Measurements from ENCODE around the gene BTF3. TPM values are rescaled to one million over a fixed set of nuclear protein-coding genes. Genes with fewer than 3 reads are reported as not detected.

The BTF3 gene
- total RNA-seq, 2 experiments from 2014 or later: 1,122 to 1,184 TPM

DNA sequence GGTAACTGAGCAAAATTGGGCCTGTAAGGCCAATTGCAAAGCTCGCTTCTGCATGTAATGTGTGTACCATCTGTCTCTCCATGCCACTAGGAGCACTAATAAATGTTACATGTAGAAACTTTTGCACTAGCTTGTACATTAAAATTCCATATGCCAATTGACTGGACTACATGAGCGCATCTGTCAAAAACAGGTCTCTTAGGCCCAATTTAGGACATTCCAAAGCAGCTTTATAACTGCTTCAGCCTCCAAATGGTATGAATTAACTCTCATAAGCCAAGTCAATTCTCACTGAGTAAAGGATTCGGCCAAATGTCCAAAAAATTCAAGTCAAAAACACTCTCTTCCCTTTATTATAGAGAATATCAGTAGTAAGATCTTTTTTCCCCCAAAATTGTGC lies 26.1 kb upstream of the BTF3 start:
- no peak for ATAC-seq
- Mint-ChIP-seq H3K4me1 (ENCODE audit: low read depth) (no peaks in the 10 kb centered on the region), H3K27ac (no peak overlapping the region), H3K4me3 (no peak overlapping the region), H3K27me3 (peaks cover 10% of the 10 kb centered on the region), H3K36me3 (ENCODE audit: low read depth) (no peaks in the 10 kb centered on the region), H3K9me3 (no peaks in the 10 kb centered on the region)
- POLR2A ChIA-PET: no interaction called here
- CTCF ChIA-PET: interaction anchor here (1.3 kb wide), 1 partner anchor 19 kb away, joined by 4 read pairs; no protein-coding TSS in a partner anchor
- DNase-seq: no peak
- intact Hi-C loops (cut with micrococcal nuclease): no loop called here
- TF ChIP-seq, protein P1, sequence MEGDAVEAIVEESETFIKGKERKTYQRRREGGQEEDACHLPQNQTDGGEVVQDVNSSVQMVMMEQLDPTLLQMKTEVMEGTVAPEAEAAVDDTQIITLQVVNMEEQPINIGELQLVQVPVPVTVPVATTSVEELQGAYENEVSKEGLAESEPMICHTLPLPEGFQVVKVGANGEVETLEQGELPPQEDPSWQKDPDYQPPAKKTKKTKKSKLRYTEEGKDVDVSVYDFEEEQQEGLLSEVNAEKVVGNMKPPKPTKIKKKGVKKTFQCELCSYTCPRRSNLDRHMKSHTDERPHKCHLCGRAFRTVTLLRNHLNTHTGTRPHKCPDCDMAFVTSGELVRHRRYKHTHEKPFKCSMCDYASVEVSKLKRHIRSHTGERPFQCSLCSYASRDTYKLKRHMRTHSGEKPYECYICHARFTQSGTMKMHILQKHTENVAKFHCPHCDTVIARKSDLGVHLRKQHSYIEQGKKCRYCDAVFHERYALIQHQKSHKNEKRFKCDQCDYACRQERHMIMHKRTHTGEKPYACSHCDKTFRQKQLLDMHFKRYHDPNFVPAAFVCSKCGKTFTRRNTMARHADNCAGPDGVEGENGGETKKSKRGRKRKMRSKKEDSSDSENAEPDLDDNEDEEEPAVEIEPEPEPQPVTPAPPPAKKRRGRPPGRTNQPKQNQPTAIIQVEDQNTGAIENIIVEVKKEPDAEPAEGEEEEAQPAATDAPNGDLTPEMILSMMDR (IDR thresholded peaks at IDR 0.05): no peak

DNA sequence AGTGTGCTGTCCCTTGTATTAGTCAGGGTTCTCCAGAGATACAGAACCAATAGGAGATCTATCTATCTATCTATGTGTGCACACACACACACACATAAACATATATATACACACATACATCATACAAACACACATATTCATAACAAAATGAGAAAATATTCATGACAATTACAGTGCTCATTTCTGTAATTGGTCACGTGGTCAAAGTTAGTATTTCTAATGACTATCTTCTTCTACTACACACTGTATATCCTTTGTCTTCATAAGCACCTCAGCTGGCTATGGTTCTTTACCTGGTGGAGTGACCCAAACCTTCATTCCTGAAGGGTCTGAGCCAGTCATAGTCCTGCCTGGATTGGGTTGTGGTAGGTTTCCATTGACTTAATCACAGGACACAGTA lies 17.7 kb upstream of the BTF3 start:
- TF ChIP-seq, protein P1 (IDR thresholded peaks at IDR 0.05): no peak

DNA sequence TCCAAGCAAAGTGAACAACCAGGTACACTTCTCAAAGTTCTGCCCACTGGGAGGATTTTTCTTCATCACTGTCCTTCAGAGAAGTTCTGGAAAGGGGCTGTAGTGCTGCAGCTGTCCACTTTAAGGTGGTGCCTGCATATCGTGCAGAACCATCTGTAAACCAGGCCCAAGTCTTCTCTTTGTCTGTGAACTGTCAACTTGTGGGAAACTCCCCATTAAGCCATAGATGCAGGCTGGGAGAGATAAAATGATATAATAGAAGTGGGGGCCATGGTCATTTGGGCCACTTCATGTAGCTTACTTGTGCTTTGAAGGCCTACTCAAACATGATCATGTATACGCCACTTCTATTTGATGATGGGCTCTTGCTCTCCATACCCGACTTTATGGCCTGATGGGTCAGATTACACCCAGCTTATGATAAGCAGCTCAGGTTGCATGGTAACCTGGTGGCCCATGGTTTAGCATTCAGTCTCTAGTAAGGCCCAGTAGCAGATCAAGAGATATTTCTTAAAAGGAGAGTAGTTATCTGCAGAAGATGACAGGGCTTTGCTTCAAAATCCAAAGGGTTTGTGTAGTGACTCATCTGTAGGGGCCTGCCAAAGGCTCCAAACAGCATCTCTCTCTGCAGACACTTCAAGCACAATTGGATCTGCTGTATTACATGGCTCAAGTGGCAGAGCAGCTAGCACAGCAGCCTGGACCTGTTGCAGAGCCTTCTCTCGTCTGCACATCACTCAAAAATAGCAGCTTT lies 15.7 kb upstream of the BTF3 start:
- peaks cover 22% of the 10 kb centered on the region for H3K27me3 Mint-ChIP-seq
- no peaks in the 10 kb centered on the region for H3K4me1 Mint-ChIP-seq (ENCODE audit: low read depth)
- no peak overlapping the region for H3K4me3 Mint-ChIP-seq
- intact Hi-C loops (cut with micrococcal nuclease): no loop called here
- ChIA-PET CTCF (no interaction called here), POLR2A (interaction anchor here (1.2 kb wide), 1 partner anchor 16 kb away, joined by 5 read pairs; the partner anchor contains the start of gene BTF3)
- H3K9me3 Mint-ChIP-seq: no peaks in the 10 kb centered on the region
- H3K36me3 Mint-ChIP-seq (ENCODE audit: low read depth): no peaks in the 10 kb centered on the region
- TF ChIP-seq, protein P1 (IDR thresholded peaks at IDR 0.05): no peak
- no peak overlapping the region for H3K27ac Mint-ChIP-seq
- no peak for ATAC-seq
- DNase-seq: no peak

More for the DNA sequence above, 17.7 kb upstream of the BTF3 start:
- POLR2A ChIA-PET: no interaction called here
- Mint-ChIP-seq H3K4me1 (ENCODE audit: low read depth) (no peaks in the 10 kb centered on the region), H3K27me3 (peaks cover 16% of the 10 kb centered on the region), H3K4me3 (no peak overlapping the region), H3K9me3 (no peaks in the 10 kb centered on the region), H3K27ac (no peak overlapping the region), H3K36me3 (ENCODE audit: low read depth) (no peaks in the 10 kb centered on the region)
- CTCF ChIA-PET: no interaction called here
- intact Hi-C loops (cut with micrococcal nuclease): no loop called here
- DNase-seq (no peak), ATAC-seq (no peak)

DNA sequence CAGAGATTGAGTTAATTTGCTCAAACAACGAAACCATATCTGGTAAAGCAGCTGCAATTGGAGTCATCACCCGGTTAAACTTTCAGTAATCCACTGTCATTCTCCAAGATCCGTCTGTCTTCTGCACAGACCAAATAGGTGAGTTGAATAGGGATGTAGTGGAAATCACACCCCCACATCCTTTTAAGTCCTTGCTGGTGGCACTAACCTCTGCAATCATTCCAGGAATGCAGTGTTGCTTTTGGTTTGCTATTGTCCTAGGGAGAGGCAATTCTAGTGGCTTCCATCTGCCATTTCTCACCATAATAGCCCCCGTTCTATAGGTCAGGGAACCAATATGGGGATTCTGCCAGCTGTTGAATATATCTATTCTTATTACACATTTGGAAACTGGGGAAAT lies 14.6 kb upstream of the BTF3 start:
- no peak for DNase-seq
- Mint-ChIP-seq H3K4me3 (no peak overlapping the region), H3K27ac (no peak overlapping the region), H3K9me3 (no peaks in the 10 kb centered on the region), H3K36me3 (ENCODE audit: low read depth) (no peaks in the 10 kb centered on the region), H3K27me3 (peaks cover 21% of the 10 kb centered on the region), H3K4me1 (ENCODE audit: low read depth) (no peaks in the 10 kb centered on the region)
- CTCF ChIA-PET: no interaction called here
- TF ChIP-seq, protein P1 (IDR thresholded peaks at IDR 0.05): no peak
- POLR2A ChIA-PET: interaction anchor here (1.2 kb wide), 1 partner anchor 15 kb away, joined by 5 read pairs; the partner anchor contains the start of gene BTF3
- ATAC-seq: no peak
- intact Hi-C loops (cut with micrococcal nuclease): no loop called here

DNA sequence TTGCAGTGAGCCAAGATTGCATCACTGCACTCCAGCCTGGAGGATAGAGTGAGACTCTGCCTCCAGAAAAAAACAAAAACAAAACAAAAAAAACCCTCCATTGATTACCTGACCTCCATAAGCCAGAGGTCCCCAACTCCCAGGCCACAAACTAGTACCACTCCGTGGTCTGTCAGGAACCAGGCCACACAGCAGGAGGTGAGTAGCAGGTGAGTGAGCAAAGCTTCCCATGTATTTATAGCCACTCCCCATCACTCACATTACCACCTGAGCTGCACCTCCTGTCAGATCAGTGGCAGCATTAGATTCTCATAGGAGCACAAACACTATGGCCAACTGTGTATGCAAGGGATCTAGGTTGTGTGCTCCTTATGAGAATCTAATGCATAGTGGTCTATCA lies 13.7 kb upstream of the BTF3 start:
- no peaks in the 10 kb centered on the region for H3K36me3 Mint-ChIP-seq (ENCODE audit: low read depth)
- H3K27me3 Mint-ChIP-seq: peaks cover 20% of the 10 kb centered on the region
- H3K4me3 Mint-ChIP-seq: no peak overlapping the region
- TF ChIP-seq, protein P1 (IDR thresholded peaks at IDR 0.05): no peak
- H3K4me1 Mint-ChIP-seq (ENCODE audit: low read depth): no peaks in the 10 kb centered on the region
- H3K9me3 Mint-ChIP-seq: no peaks in the 10 kb centered on the region
- ChIA-PET CTCF (no interaction called here), POLR2A (interaction anchor here (0.7 kb wide), 1 partner anchor 40 kb away, joined by 3 read pairs; no protein-coding TSS in a partner anchor)
- DNase-seq (no peak), ATAC-seq (no peak)
- no peak overlapping the region for H3K27ac Mint-ChIP-seq
- intact Hi-C loops (cut with micrococcal nuclease): no loop called here

Measured in activated CD8-positive, alpha-beta T cell treated with anti-CD3 and anti-CD28 coated beads for 36 hours (primary cell).